ENCODE results near the gene UQCRH. TPM values are rescaled to one million over a fixed set of nuclear protein-coding genes. Genes with fewer than 3 reads are reported as not detected.
"Not testable (repeated sequence)": the region's sequence is repeated elsewhere in the genome, so short reads cannot be mapped to it uniquely, and the experiment has no call there.

The UQCRH gene
- total RNA-seq, 1 experiment from 2014 or later, result 508 TPM

- no peaks in the 10 kb centered on the region for H3K27me3 Mint-ChIP-seq (ENCODE audit: low read depth)
- Histone ChIP-seq H2BK20ac (ENCODE audit: low read depth, low read length, poor library complexity, severe bottlenecking) (no peak overlapping the region), H2AK5ac (ENCODE audit: insufficient read length, low read length) (no peak overlapping the region), H3K23me2 (ENCODE audit: insufficient read length, low read depth, low read length, poor library complexity, severe bottlenecking) (no peaks in the 10 kb centered on the region), H3K23ac (ENCODE audit: insufficient read length, low read depth, low read length) (no peak overlapping the region), H3K79me1 (ENCODE audit: insufficient read depth, low read depth, low read length, poor library complexity, severe bottlenecking) (peaks cover 2% of the 10 kb centered on the region), H4K5ac (ENCODE audit: insufficient read length, low read depth, low read length) (no peak overlapping the region), H3K9me3 (ENCODE audit: control insufficient read depth, low read depth, low read length) (no peaks in the 10 kb centered on the region), H3K14ac (ENCODE audit: insufficient read depth, low read length) (no peak overlapping the region), H4K91ac (ENCODE audit: insufficient read length, low read depth, low read length) (no peak overlapping the region), H3K27me3 (ENCODE audit: insufficient read depth, low read length) (no peaks in the 10 kb centered on the region), H3K79me2 (ENCODE audit: insufficient read depth, low read length) (no peaks in the 10 kb centered on the region), H4K8ac (replicated peaks; ENCODE audit: insufficient read length, low read depth, low read length) (no peak overlapping the region), H3K9ac (ENCODE audit: extremely low read depth, insufficient read length, low read length) (no peak overlapping the region), H3K4me2 (ENCODE audit: insufficient read depth, insufficient read length, low read length) (no peak overlapping the region), H3K4ac (ENCODE audit: low read depth, low read length) (no peak overlapping the region), H2BK15ac (ENCODE audit: low read depth, low read length) (no peak overlapping the region), H2BK5ac (ENCODE audit: insufficient read length, low read length) (no peak overlapping the region), H3T11ph (ENCODE audit: low read length) (no peak overlapping the region), H2BK12ac (ENCODE audit: insufficient read length, low read depth, low read length) (no peak overlapping the region), H2AFZ (ENCODE audit: low read length) (no peak overlapping the region), H2BK120ac (ENCODE audit: low read depth, low read length, poor library complexity, severe bottlenecking) (no peak overlapping the region), H3K4me1 (ENCODE audit: insufficient read depth, low read length) (no peaks in the 10 kb centered on the region), H3K18ac (ENCODE audit: insufficient read length, low read depth, low read length) (no peak overlapping the region), H3K27ac (ENCODE audit: insufficient read length, low read depth, low read length) (no peak overlapping the region), H4K20me1 (ENCODE audit: control insufficient read depth, insufficient read depth, insufficient read length) (no peaks in the 10 kb centered on the region), H3K56ac (ENCODE audit: insufficient read length, low read depth, low read length) (no peak overlapping the region)
- H3K4me1 Mint-ChIP-seq, result peaks cover 18 to 21% of the 10 kb centered on the region in 2 experiments
- no peak overlapping the region for H3K27ac Mint-ChIP-seq
- no peak for DNase-seq
- WGBS (ENCODE audit: extremely low coverage, insufficient read length, low lambda C conversion rate), result no CpG with 5 or more reads among the region's 1 CpG
- peaks cover 26 to 48% (median 37%) of the 10 kb centered on the region in 3 experiments; a peak in 6 of 7 replicates for H3K36me3 Mint-ChIP-seq (ENCODE audit: insufficient read depth in 1 of 3, low read depth in 3 of 3)
- H3K9me3 Mint-ChIP-seq, result no peaks in the 10 kb centered on the region; a peak in 1 of 5 replicates
- H3K4me3 Mint-ChIP-seq, result no peak overlapping the region
- TF ChIP-seq CTCF (conservative IDR thresholded peaks at IDR 0.05), result no peak
These were observed 13.8 kb downstream of the UQCRH start for GRCh38 chr1:46317323-46317722.

DNA sequence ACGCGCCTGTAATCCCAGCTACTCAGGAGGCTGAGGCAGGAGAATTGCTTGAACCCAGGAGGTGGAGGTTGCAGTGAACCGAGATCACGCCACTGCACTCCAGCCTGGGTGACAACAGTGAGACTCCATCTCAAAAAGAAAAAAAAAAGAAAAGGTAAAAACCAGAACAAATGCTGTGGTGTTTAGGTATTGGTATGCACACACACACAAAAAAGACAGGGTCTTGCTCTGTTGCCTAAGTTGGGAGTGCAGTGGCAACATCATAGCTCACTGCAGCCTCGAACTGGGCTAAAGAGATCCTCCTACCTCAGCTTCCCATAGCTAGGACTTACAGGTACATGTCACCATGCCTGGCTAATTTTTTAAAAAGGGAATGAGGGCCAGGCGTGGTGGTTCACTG is 15.8 kb downstream of the UQCRH start:
- H3K36me3 Mint-ChIP-seq (ENCODE audit: insufficient read depth in 1 of 3, low read depth in 3 of 3), result peaks cover 12 to 28% (median 19%) of the 10 kb centered on the region in 3 experiments; a peak in 6 of 7 replicates
- H3K9me3 ChIP-seq (ENCODE audit: control insufficient read depth, low read depth, low read length); H3K23me2 ChIP-seq (ENCODE audit: insufficient read length, low read depth, low read length, poor library complexity, severe bottlenecking); H3K4me3 Mint-ChIP-seq; DNase-seq; H3K79me2 ChIP-seq (ENCODE audit: insufficient read depth, low read length); H4K20me1 ChIP-seq (ENCODE audit: control insufficient read depth, insufficient read depth, insufficient read length); H3K79me1 ChIP-seq (ENCODE audit: insufficient read depth, low read depth, low read length, poor library complexity, severe bottlenecking); H3K4ac ChIP-seq (ENCODE audit: low read depth, low read length); H3T11ph ChIP-seq (ENCODE audit: low read length); H3K27ac ChIP-seq (ENCODE audit: insufficient read length, low read depth, low read length); H2BK20ac ChIP-seq (ENCODE audit: low read depth, low read length, poor library complexity, severe bottlenecking); H2BK5ac ChIP-seq (ENCODE audit: insufficient read length, low read length); H3K9ac ChIP-seq (ENCODE audit: extremely low read depth, insufficient read length, low read length); H3K4me1 ChIP-seq (ENCODE audit: insufficient read depth, low read length); H2BK12ac ChIP-seq (ENCODE audit: insufficient read length, low read depth, low read length); H2AFZ ChIP-seq (ENCODE audit: low read length); H4K5ac ChIP-seq (ENCODE audit: insufficient read length, low read depth, low read length); H3K18ac ChIP-seq (ENCODE audit: insufficient read length, low read depth, low read length); H3K56ac ChIP-seq (ENCODE audit: insufficient read length, low read depth, low read length); H3K4me2 ChIP-seq (ENCODE audit: insufficient read depth, insufficient read length, low read length); H3K27me3 Mint-ChIP-seq (ENCODE audit: low read depth); H2BK15ac ChIP-seq (ENCODE audit: low read depth, low read length); H2AK5ac ChIP-seq (ENCODE audit: insufficient read length, low read length); H4K91ac ChIP-seq (ENCODE audit: insufficient read length, low read depth, low read length); H3K27me3 ChIP-seq (ENCODE audit: insufficient read depth, low read length); H3K14ac ChIP-seq (ENCODE audit: insufficient read depth, low read length); H3K9me3 Mint-ChIP-seq; H3K27ac Mint-ChIP-seq; H3K23ac ChIP-seq (ENCODE audit: insufficient read length, low read depth, low read length); H4K8ac ChIP-seq (replicated peaks; ENCODE audit: insufficient read length, low read depth, low read length); H2BK120ac ChIP-seq (ENCODE audit: low read depth, low read length, poor library complexity, severe bottlenecking): not testable (repeated sequence)
- H3K4me1 Mint-ChIP-seq, result peaks cover 18 to 21% of the 10 kb centered on the region in 2 experiments
- no CpG with 5 or more reads among the region's 6 CpGs for WGBS (ENCODE audit: extremely low coverage, insufficient read length, low lambda C conversion rate)
